Measurements from ENCODE around the gene CNTN4.
"Not testable (repeated sequence)": the region's sequence is repeated elsewhere in the genome, so short reads cannot be mapped to it uniquely, and the experiment has no call there.

Gene CNTN4

GRCh38 chr3:2517500-2518172 is 419.0 kb downstream of the CNTN4 start:
- DNase-seq (ENCODE audit: low read depth), result no peak

GRCh38 chr3:2523281-2523836 is 424.7 kb downstream of the CNTN4 start:
- DNase-seq (ENCODE audit: low read depth), result no peak

DNA sequence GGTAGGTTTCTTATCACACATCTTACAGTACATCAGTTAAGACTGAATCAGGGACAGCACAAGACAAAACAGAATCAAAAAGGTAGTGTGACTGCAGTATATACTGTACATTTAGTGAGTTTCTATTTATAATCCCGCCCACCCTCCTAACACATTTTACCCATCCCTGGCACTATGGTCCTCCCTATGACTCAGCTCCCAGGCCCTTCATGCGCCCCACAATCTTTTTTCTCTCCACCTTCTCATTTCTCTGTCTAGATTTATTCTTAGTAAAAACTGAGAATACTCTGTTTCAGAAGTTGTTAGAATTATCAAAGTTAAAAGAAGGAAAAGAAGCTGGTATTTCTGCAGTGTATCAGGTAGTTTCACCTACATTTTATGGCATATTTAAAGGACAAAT is 427.3 kb downstream of the CNTN4 start:
- no peak for DNase-seq (ENCODE audit: low read depth)

GRCh38 chr3:2526926-2527325 is 428.3 kb downstream of the CNTN4 start:
- no peak for DNase-seq (ENCODE audit: low read depth)

- DNase-seq (ENCODE audit: low read depth), result not testable (repeated sequence)
Measured at GRCh38 chr3:2527328-2527727, 428.7 kb downstream of the CNTN4 start.

- not testable (repeated sequence) for DNase-seq (ENCODE audit: low read depth)
Measured at GRCh38 chr3:2534767-2535166, 436.1 kb downstream of the CNTN4 start.

GRCh38 chr3:2535206-2535605 is 436.5 kb downstream of the CNTN4 start:
- no peak for DNase-seq (ENCODE audit: low read depth)

- no peak for DNase-seq (ENCODE audit: low read depth)
Measured at GRCh38 chr3:2536575-2536974, 437.9 kb downstream of the CNTN4 start.

GRCh38 chr3:2540115-2540514 is 441.4 kb downstream of the CNTN4 start:
- DNase-seq (ENCODE audit: low read depth), result no peak

DNA sequence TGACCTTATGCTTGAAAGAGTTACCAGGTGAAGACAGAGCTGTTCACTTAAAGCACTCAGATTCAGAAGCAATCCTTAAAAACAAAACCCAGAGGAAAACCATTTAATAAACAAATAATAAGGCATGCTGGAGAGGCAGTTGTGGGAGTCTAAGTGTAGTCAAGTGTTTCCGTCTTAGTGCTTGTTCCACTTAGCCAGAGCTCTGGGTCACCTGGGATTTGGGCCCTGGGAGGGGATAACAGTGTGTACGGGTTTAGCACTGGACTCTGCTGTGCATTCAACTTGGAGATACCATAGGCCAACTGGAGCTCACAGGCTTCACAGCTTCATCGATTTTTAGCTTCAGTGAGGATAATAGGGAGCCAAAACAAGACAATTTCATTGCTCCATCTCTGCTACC is 444.6 kb downstream of the CNTN4 start:
- DNase-seq (ENCODE audit: low read depth), result no peak

DNA sequence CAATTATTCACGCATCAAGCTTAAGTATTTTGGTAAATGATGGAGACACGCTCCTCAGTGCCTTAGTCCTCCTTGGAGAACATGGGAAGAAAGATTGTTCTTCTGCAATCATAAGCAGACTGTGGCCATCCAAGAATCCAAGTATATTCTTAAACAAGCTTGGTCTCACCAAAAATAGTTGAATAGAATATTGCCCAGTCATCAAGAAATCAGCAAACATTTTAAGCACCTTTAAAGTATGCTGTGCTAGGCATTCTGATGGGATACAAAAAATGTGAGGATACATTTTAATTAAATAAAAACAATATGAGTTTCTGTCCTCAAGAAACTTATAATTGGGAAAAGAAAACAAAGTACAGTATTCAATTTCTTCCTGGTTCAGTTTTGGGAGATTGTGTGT is 445.5 kb downstream of the CNTN4 start:
- no peak for DNase-seq (ENCODE audit: low read depth)

DNA sequence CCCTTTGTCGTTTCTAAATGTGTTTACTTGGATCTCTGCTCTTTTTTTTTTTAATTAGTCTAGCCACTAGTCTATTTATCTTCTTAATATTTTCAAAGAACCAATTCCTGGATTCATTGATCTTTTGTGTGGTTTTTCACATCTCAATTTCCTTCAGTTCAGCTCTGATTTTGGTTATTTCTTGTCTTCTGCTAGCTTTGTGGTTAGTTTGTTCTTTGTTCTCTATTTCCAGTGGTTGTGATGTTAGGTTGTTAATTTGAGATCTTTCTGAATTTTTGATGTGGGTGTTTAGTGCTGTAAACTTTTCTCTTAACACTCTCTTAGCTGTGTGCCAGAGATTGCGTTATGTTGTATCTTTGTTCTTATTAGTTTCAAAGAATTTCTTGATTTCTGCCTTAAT is 446.1 kb downstream of the CNTN4 start:
- no peak for DNase-seq (ENCODE audit: low read depth)

DNA sequence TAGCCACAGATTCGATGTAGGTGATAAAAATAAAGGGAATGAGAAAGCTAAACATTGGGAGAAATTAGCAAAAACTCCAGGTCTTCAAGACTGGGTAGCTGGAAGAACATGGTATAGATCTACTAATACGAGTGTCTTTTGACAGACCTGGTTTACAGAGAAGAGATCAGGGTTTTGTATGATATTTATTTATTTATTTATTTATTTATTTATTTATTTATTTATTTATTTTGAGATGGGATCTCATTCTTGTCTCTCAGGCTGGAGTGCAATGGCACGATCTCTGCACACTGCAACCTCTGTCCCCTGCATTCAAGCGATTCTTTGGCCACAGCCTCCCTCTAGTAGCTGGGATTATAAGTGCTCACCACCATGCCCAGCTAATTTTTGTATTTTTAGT is 448.4 kb downstream of the CNTN4 start:
- no peak for DNase-seq (ENCODE audit: low read depth)

DNA sequence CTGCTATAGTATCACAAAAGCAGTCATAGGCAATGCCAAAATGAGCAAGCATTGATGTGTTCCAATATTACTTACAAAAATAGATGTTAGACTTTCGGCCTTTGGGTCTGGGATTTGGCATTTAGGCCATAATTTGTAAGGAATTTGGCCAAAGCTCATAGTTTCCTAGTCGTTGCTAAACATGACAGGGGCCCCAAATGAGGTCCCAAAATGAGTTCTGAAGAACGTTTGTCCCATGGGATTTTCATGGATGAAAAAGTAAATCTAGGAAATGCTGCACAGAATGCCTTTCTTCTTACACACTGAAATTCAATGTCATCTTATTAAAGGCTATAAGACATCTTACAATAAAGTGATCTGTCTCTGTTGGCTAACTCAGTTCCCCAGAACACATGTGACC is 456.0 kb downstream of the CNTN4 start:
- DNase-seq (ENCODE audit: low read depth), result no peak

GRCh38 chr3:2558796-2559195 is 460.1 kb downstream of the CNTN4 start:
- DNase-seq (ENCODE audit: low read depth), result no peak

DNA sequence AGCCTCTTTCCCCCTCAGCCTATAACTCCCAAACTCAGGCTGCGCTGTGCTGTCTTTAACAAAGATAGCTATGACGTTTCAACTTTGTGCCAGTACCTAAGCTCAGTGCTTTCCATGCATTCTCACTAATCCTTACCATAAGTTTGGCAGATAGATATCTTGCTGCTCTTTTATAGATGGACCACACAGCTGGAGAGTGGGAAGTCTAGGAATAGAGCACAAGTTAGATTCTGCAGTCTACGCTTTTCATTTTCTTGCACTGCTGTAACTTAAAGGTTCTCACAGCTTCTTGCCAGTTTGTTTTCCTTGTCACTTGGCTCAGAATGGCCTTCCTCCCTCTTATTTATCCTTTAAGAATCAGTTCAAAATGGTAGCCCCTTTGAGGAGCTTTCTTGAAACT is 468.8 kb downstream of the CNTN4 start:
- no peak for DNase-seq (ENCODE audit: low read depth)

DNA sequence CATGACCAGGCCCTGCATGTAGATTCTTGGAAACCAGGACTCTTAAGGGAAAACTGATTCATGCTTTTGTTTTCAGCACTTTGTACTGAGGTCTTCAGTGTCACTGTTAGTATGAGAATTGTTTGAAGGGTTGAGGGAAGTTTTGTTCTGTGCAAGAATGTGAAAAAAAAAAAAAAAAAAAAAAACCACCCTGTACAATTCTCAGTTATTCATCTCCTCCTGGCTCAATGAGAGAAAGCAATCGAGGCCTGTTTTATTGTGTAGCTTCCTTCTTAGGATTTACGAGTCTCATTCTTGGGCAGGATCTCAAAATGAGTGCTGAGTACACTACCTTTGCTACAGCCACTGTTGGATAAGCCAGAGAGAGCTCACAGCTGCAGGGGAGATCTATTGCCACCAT is 469.5 kb downstream of the CNTN4 start:
- no peak for DNase-seq (ENCODE audit: low read depth)

- no peak for DNase-seq (ENCODE audit: low read depth)
Measured at GRCh38 chr3:2568929-2569328, 470.3 kb downstream of the CNTN4 start.

GRCh38 chr3:2577571-2577970 is 478.9 kb downstream of the CNTN4 start:
- DNase-seq (ENCODE audit: low read depth), result no peak

DNA sequence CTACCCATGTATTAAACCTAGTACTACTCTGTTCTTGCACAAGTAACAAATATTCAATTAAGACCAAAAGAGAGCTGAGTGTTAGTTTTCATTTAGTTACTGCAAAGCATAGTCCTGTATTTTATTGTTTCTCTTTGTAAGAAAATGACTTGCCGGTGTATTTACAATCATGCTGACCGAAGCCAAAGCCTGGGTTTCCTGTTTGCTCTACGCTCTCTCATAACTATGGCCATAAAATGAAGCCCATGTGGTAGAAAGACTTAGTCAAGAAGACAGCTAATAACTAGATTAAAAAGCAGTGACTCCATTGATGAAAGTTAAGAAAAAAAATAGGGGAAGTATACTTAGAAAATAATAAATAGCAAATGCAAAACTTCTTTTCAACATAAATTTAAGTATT is 479.9 kb downstream of the CNTN4 start:
- no peak for DNase-seq (ENCODE audit: low read depth)

DNA sequence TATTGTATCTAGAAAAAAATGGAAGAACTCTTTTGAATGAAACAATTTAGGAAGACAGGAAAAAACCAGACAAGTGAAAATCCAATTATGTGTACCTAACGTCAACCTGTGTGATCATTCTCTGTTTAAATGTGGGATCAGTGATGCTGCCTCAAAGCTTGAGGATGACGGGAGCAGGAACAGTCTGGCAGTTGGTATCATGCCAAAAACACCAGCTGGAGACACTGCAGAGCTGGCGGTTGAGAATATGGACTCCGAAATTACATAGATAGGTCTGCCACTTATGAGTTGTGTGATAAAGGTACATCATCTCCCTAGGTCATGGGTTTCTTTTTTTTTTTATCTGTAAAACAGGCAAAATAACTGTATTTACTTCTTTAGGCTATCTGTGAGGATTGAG is 480.5 kb downstream of the CNTN4 start:
- DNase-seq (ENCODE audit: low read depth), result no peak

DNA sequence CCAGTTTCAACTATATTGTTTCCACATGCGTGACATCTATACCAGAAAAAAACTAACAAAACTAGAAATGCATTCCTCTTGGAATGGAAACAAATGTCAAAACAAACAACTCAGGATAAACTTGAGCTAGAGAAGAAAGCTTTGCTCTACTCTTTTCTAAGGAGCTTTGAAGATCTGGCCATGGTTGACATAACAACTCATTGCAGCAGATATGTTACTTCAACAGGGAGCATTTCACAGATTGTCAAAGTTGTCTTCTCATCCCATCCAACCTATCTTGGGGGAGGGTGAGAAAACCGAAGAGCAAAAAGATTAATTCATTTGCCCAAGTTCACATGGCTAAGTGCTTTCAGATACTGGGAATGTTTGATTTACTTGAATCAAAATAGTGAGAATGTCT is 484.4 kb downstream of the CNTN4 start:
- DNase-seq (ENCODE audit: low read depth), result no peak

GRCh38 chr3:2589336-2589969 is 490.8 kb downstream of the CNTN4 start:
- no peak for DNase-seq (ENCODE audit: low read depth)

DNA sequence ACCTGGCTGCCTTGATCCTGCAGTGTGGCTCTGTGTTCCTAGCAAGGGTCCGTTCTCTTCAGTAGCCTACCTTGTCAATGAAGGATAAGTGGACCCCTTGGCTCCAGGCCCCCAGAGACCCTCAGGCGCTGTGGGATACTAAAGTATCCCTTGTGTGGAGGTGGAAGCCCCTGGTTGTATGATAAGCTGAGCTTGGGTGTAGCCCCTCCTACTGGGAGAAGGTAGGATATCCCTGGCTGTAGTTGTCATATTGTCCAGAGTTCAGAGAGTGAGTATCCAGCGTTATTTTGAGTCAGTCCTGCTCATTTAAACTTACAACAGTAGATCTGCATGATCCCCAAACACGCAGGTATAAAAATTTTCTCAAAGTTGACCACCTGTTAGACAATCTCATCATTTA is 496.8 kb downstream of the CNTN4 start:
- no peak for DNase-seq (ENCODE audit: low read depth)

Measured in GM04504 (cell line).